Adrenal gland (tissue), 12 donors: ENCODE results near the gene KCNJ18. TPM values are rescaled to one million over a fixed set of nuclear protein-coding genes. Genes with fewer than 3 reads are reported as not detected.
"Not testable (repeated sequence)": the region's sequence is repeated elsewhere in the genome, so short reads cannot be mapped to it uniquely, and the experiment has no call there.

ENCODE experiments used
- DNase-seq, 7 donors: peaks; one replicate each; pipeline ENCODE4 v3.0.0-alpha.2; 2019 to 2020
- H3K27ac ChIP-seq, 5 donors: fragments of 200-600 bp; sonication (generic) in 4 of 5; 1 replicate in 3 of 5; 2 replicates in 2 of 5; pipeline versions ENCODE4 v1.5.1 to v1.8.0; 2016 to 2020; ENCODE audit warnings: mild to moderate bottlenecking in 1 of 5
- H3K27me3 ChIP-seq: fragments of 200-600 bp; 2 replicates; pipeline ENCODE4 v1.8.0; 2021
- H3K36me3 ChIP-seq, 2 donors: fragments of 200-600 bp; replicated peaks in 1 of 2; 1 replicate in 1 of 2; 2 replicates in 1 of 2; pipeline versions ENCODE4 v1.5.1 to v1.8.0; 2018 to 2022
- H3K4me1 ChIP-seq, 2 donors: fragments of 200-600 bp; replicated peaks in 1 of 2; 1 replicate in 1 of 2; 2 replicates in 1 of 2; pipeline versions ENCODE4 v1.5.1 to v1.8.0; 2018 to 2021
- H3K4me3 ChIP-seq, 4 donors: fragments of 200-600 bp; sonication (generic) in 3 of 4; one replicate each; pipeline ENCODE4 v1.5.1; 2016 to 2018
- H3K9me3 ChIP-seq, 3 donors: fragments of 200-600 bp; sonication (generic) in 1 of 3; replicated peaks in 1 of 3; 1 replicate in 2 of 3; 2 replicates in 1 of 3; pipeline versions ENCODE4 v1.5.1 to v1.8.0; 2016 to 2021
- CTCF ChIP-seq, 6 experiments: fragments of 450-650 bp in 4 of 6; fragments of 200-600 bp in 2 of 6; sonication (generic) in 1 of 6; IDR thresholded peaks; 1 replicate in 5 of 6; 2 replicates in 1 of 6; pipeline versions ENCODE4 v1.5.1 to v1.8.0; 2016 to 2021; ENCODE audit warnings: antibody characterized with exemption in 6 of 6, mild to moderate bottlenecking in 2 of 6, moderate library complexity in 1 of 6
- POLR2A ChIP-seq, 2 donors: fragments of 450-650 bp; IDR thresholded peaks; one replicate each; pipeline ENCODE4 v1.6.1; 2017; ENCODE audit warnings: antibody characterized with exemption in 2 of 2, mild to moderate bottlenecking in 2 of 2, moderate library complexity in 1 of 2
- WGBS, 4 donors: extraction: QIAGEN DNeasy Blood & Tissue Kit in 2 of 4; methylation state at CpG; one replicate each; pipeline versions ENCODE4 v1.1.5 to v1.1.7; 2013 to 2017; 5-methylcytosine and 5-hydroxymethylcytosine counted together
- intact Hi-C, 2 donors: fragments of 100-400 bp; cut with DNase I; formaldehyde crosslinking; loops; one replicate each; pipeline versions ENCODE4 v1.14.1 to v1.15.0; 2022 to 2023
- polyA plus RNA-seq, 3 donors: library from polyadenylated mRNA; stranded (reverse); fragments of 200-250 nt in 2 of 3; fragments of 350-450 nt in 1 of 3; fragmentation: Illumina TruSeq in 1 of 3; extraction: RNeasy Lipid Tissue Mini Kit (QIAGEN cat#74804) in 1 of 3; gene quantifications; one replicate each; pipeline ENCODE4 v1.2.3, GENCODE V29; 2013 to 2014
- total RNA-seq, 9 donors: library from RNA; depleted of rRNA in 4 of 9; stranded (reverse); fragments of >200 nt in 4 of 9; fragments of 120-200 nt in 1 of 9; fragmentation: NEBNext Ultra II Directional in 1 of 9; extraction: Animal tissue kit (Norgen Biotek cat#: 25700) in 1 of 9; gene quantifications; one replicate each; pipeline versions ENCODE4 v1.1.0 to v1.2.4, GENCODE V29; 2013 to 2023
- donor health status: healthy with polysubstance abuse.
- donor health status: Bipolar disorder and iron deficiency.
- donor health status: DM: yes; HTN: yes; CAD: no.
- donor health status: DM: no; HTN: no; CAD: no.
- donor health status: DM: no; HTN: no; CAD: no.
- donor health status: DM: yes; HTN: yes; CAD: no.

Gene KCNJ18
- total and polyA plus RNA-seq, 12 donors = not detected

- H3K27me3 ChIP-seq = no peaks in the 10 kb centered on the region
- no peak for TF ChIP-seq CTCF (IDR thresholded peaks at IDR 0.05)
- no peak for TF ChIP-seq POLR2A (IDR thresholded peaks at IDR 0.05)
- WGBS, 4 donors = 76 to 90% (median 83%) methylated on average over 18 to 19 of the region's 19 CpGs
- no peak overlapping the region for H3K27ac ChIP-seq
- H3K4me3 ChIP-seq = no peak overlapping the region
- DNase-seq = peak in 1 of 7 donors; percentile 15
- H3K9me3 ChIP-seq = no peaks in the 10 kb centered on the region
- H3K4me1 ChIP-seq = no peaks in the 10 kb centered on the region
- no peaks in the 10 kb centered on the region for H3K36me3 ChIP-seq
- intact Hi-C loops = no loop called here
Observed at GRCh38 chr17:21680366-21680765, 12.0 kb upstream of the KCNJ18 start.

- H3K4me1 ChIP-seq, H3K27me3 ChIP-seq, H3K27ac ChIP-seq, H3K4me3 ChIP-seq, H3K9me3 ChIP-seq, H3K36me3 ChIP-seq, intact Hi-C loops: not testable (repeated sequence)
- DNase-seq = peak in 2 of 7 donors; percentile 10 to 13
- 59 to 81% (median 72%) methylated on average over 21 to 42 of the region's 42 CpGs for WGBS, 4 donors
Observed at GRCh38 chr17:21680850-21681351, 11.4 kb upstream of the KCNJ18 start.

- peak in 3 of 7 donors; percentile 1 to 12 (median 3) for DNase-seq
- H3K36me3 ChIP-seq, H3K4me3 ChIP-seq, H3K27ac ChIP-seq, H3K27me3 ChIP-seq, intact Hi-C loops, H3K4me1 ChIP-seq, H3K9me3 ChIP-seq: not testable (repeated sequence)
- WGBS, 4 donors = 79 to 87% (median 82%) methylated on average over 18 to 20 of the region's 20 CpGs
Observed at GRCh38 chr17:21681576-21681975, 10.7 kb upstream of the KCNJ18 start.

- H3K9me3 ChIP-seq = not testable (repeated sequence)
- DNase-seq = peak in 1 of 7 donors; percentile 2
Observed at GRCh38 chr17:21682130-21682529, 10.2 kb upstream of the KCNJ18 start.

GRCh38 chr17:21683142-21683712 is 9.1 kb upstream of the KCNJ18 start:
- H3K27ac ChIP-seq, intact Hi-C loops, H3K36me3 ChIP-seq, H3K4me3 ChIP-seq, H3K27me3 ChIP-seq, H3K4me1 ChIP-seq, H3K9me3 ChIP-seq, DNase-seq: not testable (repeated sequence)
- 64 to 90% (median 71%) methylated on average over 2 to 40 of the region's 46 CpGs for WGBS, 4 donors

More at GRCh38 chr17:21682130-21682529, 10.2 kb upstream of the KCNJ18 start:
- H3K27me3 ChIP-seq, H3K27ac ChIP-seq, H3K4me1 ChIP-seq, intact Hi-C loops, H3K4me3 ChIP-seq, H3K36me3 ChIP-seq: not testable (repeated sequence)
- WGBS, 4 donors = 86 to 96% (median 89%) methylated on average over 16 to 35 of the region's 36 CpGs

GRCh38 chr17:21683897-21684296 is 8.4 kb upstream of the KCNJ18 start:
- WGBS, 4 donors = 69 to 81% (median 76%) methylated on average over 13 to 18 of the region's 18 CpGs
- DNase-seq = peak in 2 of 7 donors; percentile 1 to 6

GRCh38 chr17:21684384-21684783 is 7.9 kb upstream of the KCNJ18 start:
- WGBS, 4 donors = 80 to 96% (median 95%) methylated on average over 3 to 25 of the region's 33 CpGs; no CpG with 5 or more reads in 1 of the 4 donors
- not testable (repeated sequence) for H3K4me1 ChIP-seq

More at GRCh38 chr17:21683897-21684296, 8.4 kb upstream of the KCNJ18 start:
- H3K27ac ChIP-seq, H3K27me3 ChIP-seq, intact Hi-C loops, H3K36me3 ChIP-seq, H3K9me3 ChIP-seq, H3K4me1 ChIP-seq, H3K4me3 ChIP-seq: not testable (repeated sequence)

GRCh38 chr17:21685061-21685795 is 7.1 kb upstream of the KCNJ18 start:
- not testable (repeated sequence) for H3K27ac ChIP-seq, H3K36me3 ChIP-seq, H3K4me1 ChIP-seq, H3K9me3 ChIP-seq, H3K27me3 ChIP-seq, H3K4me3 ChIP-seq
- DNase-seq = peak in 1 of 7 donors; percentile 5
- WGBS, 4 donors = 60 to 81% (median 78%) methylated on average over 1 to 42 of the region's 42 CpGs
- intact Hi-C loops = loop anchor here in 1 of 2 donors (5.0 kb wide), 1 partner anchor 283 kb away; no protein-coding TSS in a partner anchor

More at GRCh38 chr17:21684384-21684783, 7.9 kb upstream of the KCNJ18 start:
- H3K4me3 ChIP-seq, H3K27me3 ChIP-seq, DNase-seq, H3K9me3 ChIP-seq, intact Hi-C loops, H3K27ac ChIP-seq, H3K36me3 ChIP-seq: not testable (repeated sequence)
